ENCODE results near the gene M6PR.

Gene M6PR

GRCh38 chr12:8949342-8950220 is at the start of gene M6PR:
M6PR (minus strand) TSS chr12:8949645; CDS start chr12:8946404, 3,241 bp downstream.
- DNase-seq (ENCODE audit: low spot score), result peak; percentile 90

GRCh38 chr12:8996682-8997405 is 47.4 kb upstream of the M6PR start:
- in situ Hi-C loops (cut with MboI; ENCODE audit: low pct_unique_long_range_greater_than_20kb, low sequenced_read_pairs, unreplicated experiment), result no loop called here
- DNase-seq (ENCODE audit: low spot score), result peak; percentile 66
- no peak for TF ChIP-seq CTCF (IDR thresholded peaks at IDR 0.05; ENCODE audit: extremely low read depth, insufficient read depth, missing control alignments)

More at GRCh38 chr12:8949342-8950220, at the start of gene M6PR:
- peak; percentile 85 for TF ChIP-seq CTCF (IDR thresholded peaks at IDR 0.05; ENCODE audit: extremely low read depth, insufficient read depth, missing control alignments)
- in situ Hi-C loops (cut with MboI; ENCODE audit: low pct_unique_long_range_greater_than_20kb, low sequenced_read_pairs, unreplicated experiment), result no loop called here

- in situ Hi-C loops (cut with MboI; ENCODE audit: low pct_unique_long_range_greater_than_20kb, low sequenced_read_pairs, unreplicated experiment), result no loop called here
- TF ChIP-seq CTCF (IDR thresholded peaks at IDR 0.05; ENCODE audit: extremely low read depth, insufficient read depth, missing control alignments), result no peak
- no peak for DNase-seq (ENCODE audit: low spot score)
These were observed 45.8 kb upstream of the M6PR start for GRCh38 chr12:8995021-8995775.

- no peak for TF ChIP-seq CTCF (IDR thresholded peaks at IDR 0.05; ENCODE audit: extremely low read depth, insufficient read depth, missing control alignments)
- in situ Hi-C loops (cut with MboI; ENCODE audit: low pct_unique_long_range_greater_than_20kb, low sequenced_read_pairs, unreplicated experiment), result no loop called here
- DNase-seq (ENCODE audit: low spot score), result no peak
These were observed 44.4 kb upstream of the M6PR start for GRCh38 chr12:8993827-8994226.

GRCh38 chr12:8991371-8992345 is 42.2 kb upstream of the M6PR start:
- in situ Hi-C loops (cut with MboI; ENCODE audit: low pct_unique_long_range_greater_than_20kb, low sequenced_read_pairs, unreplicated experiment), result no loop called here
- no peak for DNase-seq (ENCODE audit: low spot score)
- no peak for TF ChIP-seq CTCF (IDR thresholded peaks at IDR 0.05; ENCODE audit: extremely low read depth, insufficient read depth, missing control alignments)

Data from GM13977 (cell line).